Right hindlimb (tissue), 1 donor: Measurements from ENCODE around the gene NPTX2.

Experiments used
- DNase-seq: peaks from one replicate; pipeline ENCODE4 v3.0.0-alpha.2; 2018

The NPTX2 gene

DNA sequence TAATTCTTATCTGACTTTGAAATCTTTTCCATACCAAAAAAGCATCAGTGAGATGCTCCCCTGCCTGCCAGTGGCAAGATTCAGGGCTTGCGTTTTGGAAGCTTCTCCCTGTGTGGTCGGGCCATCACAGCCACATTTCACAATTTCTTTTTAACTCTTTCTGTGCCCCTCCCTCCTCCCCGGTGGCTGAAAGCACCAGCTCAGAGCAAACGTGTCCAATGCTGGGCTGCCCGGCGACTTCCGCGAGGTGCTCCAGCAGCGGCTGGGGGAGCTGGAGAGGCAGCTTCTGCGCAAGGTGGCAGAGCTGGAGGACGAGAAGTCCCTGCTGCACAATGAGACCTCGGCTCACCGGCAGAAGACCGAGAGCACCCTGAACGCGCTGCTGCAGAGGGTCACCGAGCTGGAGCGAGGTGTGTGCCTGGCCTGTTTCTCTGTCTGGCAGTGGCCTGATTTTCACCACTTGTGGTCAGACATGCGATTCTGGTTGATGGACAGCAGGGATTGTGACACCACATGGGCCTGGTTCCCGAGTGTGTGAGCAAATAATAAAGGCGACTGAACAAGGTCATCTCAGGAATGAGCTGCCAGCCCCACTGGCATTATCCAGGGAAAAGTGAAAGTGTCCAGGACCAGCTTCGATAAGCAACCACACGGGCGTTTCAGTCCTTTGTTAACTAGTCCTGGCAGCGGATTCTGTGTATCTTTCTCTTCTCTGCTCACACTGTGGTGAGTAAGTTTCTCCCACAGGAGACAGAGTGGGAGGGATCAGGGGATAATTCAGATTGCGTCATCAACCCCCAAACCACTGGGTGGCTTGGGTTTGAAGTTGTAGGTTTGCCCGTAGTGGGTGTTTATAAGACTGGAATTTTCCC, 2.6 kb downstream of the NPTX2 start:
- no peak for DNase-seq

- no peak for DNase-seq
These were observed 4.7 kb downstream of the NPTX2 start for GRCh38 chr7:98621573-98622482.

- no peak for DNase-seq
These were observed 5.8 kb downstream of the NPTX2 start for GRCh38 chr7:98622926-98623325.

- DNase-seq: no peak
These were observed 7.8 kb downstream of the NPTX2 start for GRCh38 chr7:98624846-98625420.

- no peak for DNase-seq
These were observed 9.7 kb downstream of the NPTX2 start for GRCh38 chr7:98626460-98627412.

DNA sequence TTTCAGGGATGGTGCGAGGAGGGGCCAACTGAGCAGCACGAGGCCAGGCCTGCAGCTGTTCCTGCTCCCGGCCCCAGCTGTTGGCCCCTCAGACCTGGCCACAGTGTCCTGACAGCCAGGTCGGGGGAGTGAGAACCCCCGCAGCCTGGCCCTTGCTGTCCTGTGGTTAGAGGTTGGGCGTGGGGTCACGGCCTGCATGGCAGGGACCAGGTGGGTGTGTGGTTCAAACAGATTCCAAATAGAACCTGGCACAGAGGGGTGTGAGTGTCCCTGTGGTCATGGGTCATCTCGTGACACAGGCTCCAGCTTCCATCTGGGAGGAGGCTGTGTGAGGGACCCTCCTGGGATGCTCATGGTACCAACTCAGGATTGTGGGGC, 10.3 kb downstream of the NPTX2 start:
- DNase-seq: no peak

DNA sequence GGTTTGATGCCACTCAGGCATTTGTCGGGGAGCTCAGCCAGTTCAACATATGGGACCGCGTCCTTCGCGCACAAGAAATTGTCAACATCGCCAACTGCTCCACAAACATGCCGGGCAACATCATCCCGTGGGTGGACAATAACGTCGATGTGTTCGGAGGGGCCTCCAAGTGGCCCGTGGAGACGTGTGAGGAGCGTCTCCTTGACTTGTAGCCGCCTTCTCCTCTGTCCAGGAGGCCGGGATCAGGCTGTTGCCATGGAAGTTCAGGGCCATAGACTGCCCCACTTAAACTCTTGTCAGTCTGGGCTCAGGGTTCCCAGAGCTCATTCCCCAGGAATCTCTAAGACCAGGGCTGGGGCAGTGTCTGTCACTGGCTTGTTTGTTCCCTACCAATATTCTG, 11.3 kb downstream of the NPTX2 start:
- DNase-seq: no peak

DNA sequence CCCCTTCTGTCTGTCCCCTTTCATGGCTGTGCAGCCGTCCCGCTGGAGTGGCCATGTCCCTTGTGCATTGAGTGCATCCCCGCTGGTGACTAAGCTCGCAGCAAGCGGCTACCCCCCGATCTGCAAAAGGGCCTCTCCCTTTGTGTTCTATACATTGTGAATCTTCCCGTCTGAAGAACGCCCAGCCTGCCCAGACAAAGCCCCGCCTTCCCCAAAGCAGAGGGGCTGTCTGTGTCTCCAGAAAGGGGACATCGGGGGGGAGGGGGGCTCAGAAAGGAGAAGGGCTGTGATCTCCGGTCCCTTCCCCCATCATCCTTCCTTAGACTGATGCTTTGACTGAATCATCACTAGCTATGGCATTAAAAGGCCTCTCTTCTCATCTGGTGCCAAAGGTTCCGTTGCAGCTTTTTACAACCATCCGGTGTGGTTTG, 11.9 kb downstream of the NPTX2 start:
- no peak for DNase-seq

- DNase-seq: no peak
These were observed 13.1 kb downstream of the NPTX2 start for GRCh38 chr7:98630149-98630548.

DNA sequence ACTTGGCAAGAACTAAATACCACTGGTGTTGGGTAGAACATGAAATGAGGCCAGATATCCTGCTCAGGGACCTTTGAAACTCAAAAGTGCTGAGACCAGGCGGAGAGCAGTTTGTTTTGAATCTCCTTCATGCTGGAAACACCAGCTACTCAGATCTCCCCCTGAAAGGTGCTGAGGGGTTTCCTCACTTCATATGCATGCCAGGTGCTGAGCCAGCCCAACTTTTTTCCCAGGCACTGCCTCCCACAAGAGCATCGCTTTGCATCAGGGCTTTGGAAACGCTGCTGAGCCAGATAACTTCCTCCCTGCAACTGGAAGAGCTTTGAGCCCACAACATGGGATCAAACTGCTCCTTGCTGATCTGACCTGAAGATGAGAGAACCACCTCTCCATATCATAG, 13.7 kb downstream of the NPTX2 start:
- no peak for DNase-seq

GRCh38 chr7:98638853-98639252, 21.8 kb downstream of the NPTX2 start:
- DNase-seq: no peak

DNA sequence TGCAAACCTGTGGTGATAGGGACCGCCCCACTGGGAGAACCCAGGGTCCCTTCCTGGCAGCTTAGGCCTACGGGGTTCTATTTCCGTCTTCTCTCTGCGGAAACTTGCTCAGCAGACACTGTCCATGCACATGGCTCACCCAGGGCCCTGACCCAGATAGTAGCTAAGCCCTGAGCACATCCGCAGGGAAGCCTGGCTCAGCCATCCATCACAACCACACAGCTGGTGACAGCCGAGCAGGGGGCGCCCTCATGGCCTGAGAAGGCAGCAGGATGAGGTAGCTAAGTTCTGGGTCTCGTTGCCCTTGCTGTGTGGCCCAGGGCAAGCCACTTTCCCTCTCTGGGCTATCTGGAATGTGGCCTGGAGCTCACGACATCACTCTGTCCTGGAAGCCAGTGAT, 23.3 kb downstream of the NPTX2 start:
- DNase-seq: no peak

DNA sequence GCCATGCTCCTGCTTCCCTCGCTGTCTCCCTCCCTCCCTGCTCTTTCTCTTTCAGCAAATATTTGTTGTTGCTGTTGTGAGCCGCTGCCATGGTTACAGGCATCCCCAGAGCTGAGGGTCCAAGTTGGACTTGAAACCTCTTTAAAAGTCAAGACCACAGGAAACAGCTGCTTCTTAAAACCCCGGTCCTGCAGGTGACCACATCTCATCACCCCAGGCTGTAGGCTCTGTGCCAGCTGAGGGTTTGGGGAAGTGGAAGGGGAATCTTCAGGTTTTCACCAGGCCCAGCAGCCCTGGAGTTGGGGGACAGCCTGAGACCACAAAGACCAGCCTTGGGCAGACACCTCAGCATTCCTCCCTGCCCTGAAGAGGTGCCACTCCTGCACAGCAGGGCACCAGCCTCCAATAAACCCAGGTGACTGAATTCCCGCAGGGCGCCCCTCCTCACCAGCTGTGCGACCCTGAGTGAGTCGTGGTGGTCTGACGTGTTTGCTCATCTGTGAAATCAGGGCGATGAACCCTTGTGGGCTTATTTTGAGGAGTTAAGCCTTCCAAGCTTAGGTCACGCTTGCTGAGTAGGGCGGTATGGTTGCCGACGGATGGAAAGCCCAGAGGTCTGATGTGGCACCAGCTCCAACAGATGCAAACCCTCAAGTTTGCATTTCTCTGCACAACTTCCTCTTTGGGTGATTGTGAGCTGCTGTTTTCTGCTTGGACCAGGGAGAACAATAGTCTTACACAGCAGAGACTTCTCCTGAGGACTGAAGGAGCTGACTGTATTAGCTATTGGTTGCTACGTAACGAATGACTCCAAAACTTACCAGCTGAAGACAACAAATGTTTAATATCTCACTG, 24.8 kb downstream of the NPTX2 start:
- DNase-seq: peak; percentile 80

DNA sequence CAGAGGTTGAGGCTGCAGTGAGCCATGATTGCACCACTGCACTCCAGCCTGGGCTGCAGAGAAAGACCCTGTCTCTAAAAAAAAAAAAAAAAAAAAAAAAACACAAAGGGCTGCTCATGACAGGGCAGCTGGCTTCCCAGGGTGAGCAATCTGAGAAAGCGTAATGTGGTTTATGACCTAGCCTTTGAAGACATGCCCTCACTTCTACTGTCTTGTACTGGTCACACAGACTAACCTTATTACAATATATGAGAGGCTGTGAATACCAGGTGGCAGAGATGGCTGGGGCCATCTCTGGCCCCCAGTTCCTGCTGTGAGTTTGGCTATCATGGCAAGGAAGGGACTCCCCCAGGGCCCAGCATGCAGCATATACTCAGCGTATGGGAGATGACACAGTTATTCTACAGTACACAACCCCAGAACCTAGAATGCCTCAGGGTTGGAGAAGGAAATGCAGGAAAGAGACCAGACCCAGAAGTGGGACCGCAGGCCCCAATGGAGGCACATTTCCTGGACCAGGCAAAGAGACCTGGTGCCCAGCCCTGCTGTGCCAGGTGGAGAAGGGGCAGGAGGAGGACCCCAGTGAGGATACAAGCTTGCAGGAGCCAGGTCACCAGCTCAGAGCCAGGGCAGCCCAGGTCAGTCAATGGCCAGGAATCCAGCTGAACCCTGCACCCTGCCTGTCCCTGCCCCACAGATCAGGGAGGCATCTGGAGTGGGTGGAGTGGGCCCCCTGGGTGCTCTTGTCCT, 26.3 kb downstream of the NPTX2 start:
- no peak for DNase-seq

- no peak for DNase-seq
These were observed 29.4 kb downstream of the NPTX2 start for GRCh38 chr7:98646465-98646864.

DNA sequence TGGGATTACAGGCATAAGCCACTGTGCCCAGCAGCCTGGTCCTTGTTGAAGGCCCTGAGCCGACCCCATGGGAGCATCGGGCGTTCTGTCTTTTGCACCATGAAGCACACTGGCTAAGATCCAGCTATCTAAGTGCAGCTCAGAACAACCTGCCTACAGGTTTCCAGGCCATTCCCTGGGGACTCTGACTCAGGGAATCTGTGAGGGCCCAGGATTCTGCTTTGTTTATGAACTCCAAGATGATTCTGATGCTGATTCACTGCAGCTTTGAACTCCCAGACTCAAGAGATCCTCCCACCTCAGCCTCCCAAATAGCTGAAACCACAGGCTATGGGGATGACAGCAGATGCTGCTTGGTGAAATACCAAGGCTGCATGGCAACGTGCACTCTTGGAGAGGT, 30.2 kb downstream of the NPTX2 start:
- DNase-seq: no peak

DNA sequence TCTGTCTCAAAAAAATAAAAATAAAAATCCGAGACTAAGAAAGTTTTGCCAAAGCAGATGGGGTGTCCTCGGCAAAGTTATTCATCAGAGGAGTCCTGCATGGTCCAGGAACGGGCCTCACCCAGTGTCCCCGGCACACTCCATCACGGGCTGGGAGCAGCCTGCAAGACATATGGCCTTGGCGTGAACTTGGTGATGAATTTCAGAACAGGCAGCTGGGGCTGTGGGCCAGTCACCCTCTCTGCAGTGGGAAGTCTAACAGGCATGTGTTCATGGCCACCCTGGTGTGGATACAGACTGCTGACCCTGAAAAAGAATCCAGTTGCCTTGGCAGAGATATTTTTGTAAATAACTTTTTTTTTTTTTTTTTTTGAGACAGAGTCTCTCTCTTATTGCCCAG, 34.7 kb downstream of the NPTX2 start:
- no peak for DNase-seq

- no peak for DNase-seq
These were observed 36.7 kb downstream of the NPTX2 start for GRCh38 chr7:98653601-98654310.

- no peak for DNase-seq
These were observed 37.6 kb downstream of the NPTX2 start for GRCh38 chr7:98654524-98655272.
